Hematopoietic multipotent progenitor cell treated with erythropoietin and hydrocortisone succinate and interleukin-3 and kit ligand, for 6 days (in vitro differentiated cells): Measurements from ENCODE around the gene ADAM8.

Source experiments
- DNase-seq: peaks from one replicate; pipeline ENCODE4 v3.0.0-alpha.2; 2015

ADAM8 gene

GRCh38 chr10:133308421-133309099 is 31.9 kb upstream of the ADAM8 start, which contains the start of the genes TUBGCP2 and ZNF511:
TSS of gene TUBGCP2 (minus strand) at chr10:133308872. CDS start at chr10:133302941, 5,931 bp downstream.
TSS of gene ZNF511 (plus strand) at chr10:133308914. CDS start at chr10:133308944, 30 bp downstream.
- DNase-seq: peak; percentile 84

- DNase-seq: peak; percentile 89
Measured at GRCh38 chr10:133307776-133308420, 31.2 kb upstream of the ADAM8 start.

- DNase-seq: no peak
Measured at GRCh38 chr10:133306941-133307379, 30.3 kb upstream of the ADAM8 start.

- DNase-seq: no peak
Measured at GRCh38 chr10:133306097-133306476, 29.4 kb upstream of the ADAM8 start.

GRCh38 chr10:133303206-133303605 is 26.5 kb upstream of the ADAM8 start:
- DNase-seq: no peak

- no peak for DNase-seq
Measured at GRCh38 chr10:133302230-133302629, 25.6 kb upstream of the ADAM8 start.

GRCh38 chr10:133299738-133300137 is 23.1 kb upstream of the ADAM8 start:
- no peak for DNase-seq

- no peak for DNase-seq
Measured at GRCh38 chr10:133299224-133299623, 22.6 kb upstream of the ADAM8 start.

GRCh38 chr10:133298466-133298865 is 21.8 kb upstream of the ADAM8 start:
- no peak for DNase-seq

- no peak for DNase-seq
Measured at GRCh38 chr10:133297504-133297903, 20.8 kb upstream of the ADAM8 start.

- no peak for DNase-seq
Measured at GRCh38 chr10:133295426-133296320, 19.0 kb upstream of the ADAM8 start.

- no peak for DNase-seq
Measured at GRCh38 chr10:133294189-133294588, 17.5 kb upstream of the ADAM8 start.

- no peak for DNase-seq
Measured at GRCh38 chr10:133293810-133294119, 17.1 kb upstream of the ADAM8 start.

GRCh38 chr10:133292919-133293809 is 16.5 kb upstream of the ADAM8 start:
- no peak for DNase-seq

GRCh38 chr10:133289761-133290160 is 13.1 kb upstream of the ADAM8 start:
- DNase-seq: no peak

GRCh38 chr10:133287832-133288500 is 11.3 kb upstream of the ADAM8 start:
- DNase-seq: no peak

GRCh38 chr10:133286366-133286765 is 9.7 kb upstream of the ADAM8 start:
- no peak for DNase-seq

- no peak for DNase-seq
Measured at GRCh38 chr10:133285217-133285616, 8.5 kb upstream of the ADAM8 start.

- no peak for DNase-seq
Measured at GRCh38 chr10:133283931-133284330, 7.3 kb upstream of the ADAM8 start.

GRCh38 chr10:133282846-133283390 is 6.2 kb upstream of the ADAM8 start:
- DNase-seq: no peak

GRCh38 chr10:133281628-133282372 is 5.1 kb upstream of the ADAM8 start:
- DNase-seq: no peak
